ENCODE results near the gene ZBED1. TPM values are rescaled to one million over a fixed set of nuclear protein-coding genes. Genes with fewer than 3 reads are reported as not detected.
A peak's percentile ranks its signal among the peaks of the same experiment; 100 is the strongest.

ZBED1 gene
- total and polyA plus RNA-seq, 2 donors (not counting 1 experiment from before 2014, with no cell fraction given) = 14.5 to 24.8 TPM

DNA sequence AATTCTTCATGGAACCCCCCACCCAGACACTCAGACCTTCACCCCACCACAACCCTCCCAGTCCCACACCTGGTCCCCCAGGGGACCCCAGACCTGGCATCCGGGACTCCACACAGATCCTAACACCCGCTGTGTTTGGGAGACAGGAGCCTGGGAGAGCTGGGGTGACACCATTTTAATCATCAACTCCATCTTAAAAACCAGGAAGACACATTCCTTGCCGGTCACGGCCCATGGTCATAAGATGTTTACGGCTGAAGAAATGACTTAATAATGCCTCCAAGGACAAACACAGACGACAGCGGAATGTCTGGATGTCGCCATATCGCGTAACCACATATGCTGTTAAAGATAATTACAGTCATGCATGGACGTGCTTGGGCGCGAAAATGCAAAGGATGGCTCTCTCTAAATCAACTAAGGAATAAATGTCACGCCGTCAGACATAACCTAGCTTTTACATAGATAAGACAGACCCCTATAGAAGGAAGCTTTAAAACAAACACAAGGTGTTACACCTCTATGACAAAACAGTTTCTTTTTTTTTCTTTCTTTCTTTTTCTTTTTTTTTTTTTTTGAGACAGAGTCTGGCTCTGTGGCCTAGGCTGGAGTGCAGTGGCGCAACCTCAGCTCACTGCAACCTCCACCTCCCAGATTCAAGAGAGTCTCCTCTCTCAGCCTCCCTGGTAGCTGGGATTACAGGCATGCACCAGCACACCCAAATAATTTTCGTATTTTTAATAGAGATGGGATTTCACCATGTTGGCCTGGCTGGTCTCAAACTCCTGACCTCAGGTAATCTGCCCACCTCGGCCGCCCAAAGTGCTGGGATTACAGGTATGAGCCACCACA is 2.1 kb upstream of the ZBED1 start:
- peaks cover 9% of the 10 kb centered on the region for H3K4me1 ChIP-seq (ENCODE audit: control insufficient read depth, extremely low read depth, insufficient read depth, low read length)
- H3K4me2 ChIP-seq (ENCODE audit: extremely low read depth, insufficient read depth, low read length) = peak overlapping the region; percentile 25
- TF ChIP-seq EZH2 (IDR thresholded peaks at IDR 0.05; ENCODE audit: low read length, missing control alignments) = no peak
- TF ChIP-seq, protein P1, sequence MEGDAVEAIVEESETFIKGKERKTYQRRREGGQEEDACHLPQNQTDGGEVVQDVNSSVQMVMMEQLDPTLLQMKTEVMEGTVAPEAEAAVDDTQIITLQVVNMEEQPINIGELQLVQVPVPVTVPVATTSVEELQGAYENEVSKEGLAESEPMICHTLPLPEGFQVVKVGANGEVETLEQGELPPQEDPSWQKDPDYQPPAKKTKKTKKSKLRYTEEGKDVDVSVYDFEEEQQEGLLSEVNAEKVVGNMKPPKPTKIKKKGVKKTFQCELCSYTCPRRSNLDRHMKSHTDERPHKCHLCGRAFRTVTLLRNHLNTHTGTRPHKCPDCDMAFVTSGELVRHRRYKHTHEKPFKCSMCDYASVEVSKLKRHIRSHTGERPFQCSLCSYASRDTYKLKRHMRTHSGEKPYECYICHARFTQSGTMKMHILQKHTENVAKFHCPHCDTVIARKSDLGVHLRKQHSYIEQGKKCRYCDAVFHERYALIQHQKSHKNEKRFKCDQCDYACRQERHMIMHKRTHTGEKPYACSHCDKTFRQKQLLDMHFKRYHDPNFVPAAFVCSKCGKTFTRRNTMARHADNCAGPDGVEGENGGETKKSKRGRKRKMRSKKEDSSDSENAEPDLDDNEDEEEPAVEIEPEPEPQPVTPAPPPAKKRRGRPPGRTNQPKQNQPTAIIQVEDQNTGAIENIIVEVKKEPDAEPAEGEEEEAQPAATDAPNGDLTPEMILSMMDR (conservative IDR thresholded peaks at IDR 0.05 in 1 of 2, IDR thresholded peaks at IDR 0.05 in 1 of 2; ENCODE audit: low read depth in 1 of 2, low read length in 2 of 2) = no peak
- H3K27ac ChIP-seq (ENCODE audit: insufficient read depth, low read length) = no peak overlapping the region
- no peaks in the 10 kb centered on the region for H3K36me3 ChIP-seq (ENCODE audit: control insufficient read depth, insufficient read depth, low read length)
- H3K9ac ChIP-seq (ENCODE audit: insufficient read depth, low read length) = no peak overlapping the region
- no peaks in the 10 kb centered on the region for H4K20me1 ChIP-seq (ENCODE audit: control insufficient read depth, extremely low read depth, insufficient read depth, low read length)
- no peaks in the 10 kb centered on the region for H3K9me3 ChIP-seq (ENCODE audit: control insufficient read depth, insufficient read depth, low read depth, low read length)
- no peak overlapping the region for H3K4me3 ChIP-seq (replicated peaks in 1 of 4; ENCODE audit: control extremely low read depth in 1 of 4, insufficient read depth in 1 of 4, low read depth in 3 of 4, low read length in 4 of 4)
- H3K79me2 ChIP-seq (ENCODE audit: control insufficient read depth, insufficient read depth, low read length) = peaks cover 23% of the 10 kb centered on the region
- no peaks in the 10 kb centered on the region for H3K27me3 ChIP-seq (ENCODE audit: control insufficient read depth, insufficient read depth, low read length)
- DNase-seq (ENCODE audit: low read depth in 2 of 2) = peak in 1 of 2 donors; percentile 34
- peak overlapping the region; percentile 46 for H2AFZ ChIP-seq (ENCODE audit: low read length)

DNA sequence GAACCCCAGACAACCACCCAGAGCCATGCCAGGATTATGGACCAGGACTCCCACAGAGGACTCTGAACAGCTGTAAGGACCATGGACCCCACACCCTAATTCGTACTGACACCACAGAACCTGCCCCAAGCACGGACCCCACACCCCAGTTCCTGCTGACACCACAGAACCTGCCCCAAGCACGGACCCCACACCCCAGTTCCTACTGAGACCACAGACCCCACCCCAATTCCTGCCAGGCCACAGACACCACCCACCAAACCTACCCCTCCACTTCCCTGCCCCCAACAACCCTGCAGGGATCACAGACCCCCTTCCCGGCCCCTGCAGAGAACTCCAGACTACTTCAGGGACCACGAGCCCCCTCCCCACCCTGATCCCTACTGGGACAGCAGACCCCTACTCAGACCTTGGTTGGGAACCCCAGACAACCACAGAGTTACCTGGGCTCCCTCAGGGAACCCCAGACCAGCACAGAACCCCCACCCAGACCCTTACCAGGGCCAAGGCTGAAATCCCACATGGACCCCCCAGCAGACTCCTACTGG is 1.4 kb upstream of the ZBED1 start:
- H3K4me3 ChIP-seq (replicated peaks in 1 of 4; ENCODE audit: control extremely low read depth in 1 of 4, insufficient read depth in 1 of 4, low read depth in 3 of 4, low read length in 4 of 4) = no peak overlapping the region
- H3K27ac ChIP-seq (ENCODE audit: insufficient read depth, low read length) = no peak overlapping the region
- H3K4me1 ChIP-seq (ENCODE audit: control insufficient read depth, extremely low read depth, insufficient read depth, low read length) = peaks cover 10% of the 10 kb centered on the region
- no peaks in the 10 kb centered on the region for H4K20me1 ChIP-seq (ENCODE audit: control insufficient read depth, extremely low read depth, insufficient read depth, low read length)
- H2AFZ ChIP-seq (ENCODE audit: low read length) = no peak overlapping the region
- peak overlapping the region; percentile 25 for H3K4me2 ChIP-seq (ENCODE audit: extremely low read depth, insufficient read depth, low read length)
- TF ChIP-seq EZH2 (IDR thresholded peaks at IDR 0.05; ENCODE audit: low read length, missing control alignments) = no peak
- TF ChIP-seq, protein P1 (conservative IDR thresholded peaks at IDR 0.05 in 1 of 2, IDR thresholded peaks at IDR 0.05 in 1 of 2; ENCODE audit: low read depth in 1 of 2, low read length in 2 of 2) = no peak
- no peaks in the 10 kb centered on the region for H3K9me3 ChIP-seq (ENCODE audit: control insufficient read depth, insufficient read depth, low read depth, low read length)
- H3K79me2 ChIP-seq (ENCODE audit: control insufficient read depth, insufficient read depth, low read length) = peaks cover 29% of the 10 kb centered on the region
- H3K27me3 ChIP-seq (ENCODE audit: control insufficient read depth, insufficient read depth, low read length) = no peaks in the 10 kb centered on the region
- no peaks in the 10 kb centered on the region for H3K36me3 ChIP-seq (ENCODE audit: control insufficient read depth, insufficient read depth, low read length)
- H3K9ac ChIP-seq (ENCODE audit: insufficient read depth, low read length) = no peak overlapping the region
- no peak for DNase-seq (ENCODE audit: low read depth in 2 of 2)

DNA sequence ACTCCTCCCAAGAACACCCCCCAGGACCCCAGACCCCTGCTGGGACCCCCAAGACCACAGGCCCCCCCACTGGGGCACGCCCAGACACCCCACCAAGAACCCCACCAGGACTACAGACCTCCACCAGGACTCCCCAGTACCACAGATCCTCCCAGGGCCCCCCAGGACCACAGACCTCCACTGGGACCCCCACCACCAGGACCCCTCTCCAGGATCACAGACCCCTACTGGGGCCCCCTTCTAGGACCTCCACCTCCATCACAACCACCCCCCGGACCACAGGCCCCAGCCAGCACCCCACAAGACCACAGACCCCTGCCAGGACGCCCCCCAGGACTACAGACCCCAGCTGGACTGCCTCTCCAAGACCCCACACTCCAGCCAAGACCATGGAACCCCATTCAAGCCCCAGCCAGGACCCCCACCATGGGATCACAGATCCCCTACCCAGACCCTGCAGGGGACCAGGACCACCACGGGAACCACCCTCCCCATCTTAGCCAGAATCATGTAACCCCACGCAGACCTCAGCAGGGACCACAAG is 855 bp upstream of the ZBED1 start:
- TF ChIP-seq, protein P1 (conservative IDR thresholded peaks at IDR 0.05 in 1 of 2, IDR thresholded peaks at IDR 0.05 in 1 of 2; ENCODE audit: low read depth in 1 of 2, low read length in 2 of 2) = no peak
- TF ChIP-seq EZH2 (IDR thresholded peaks at IDR 0.05; ENCODE audit: low read length, missing control alignments) = no peak
- Histone ChIP-seq H4K20me1 (ENCODE audit: control insufficient read depth, extremely low read depth, insufficient read depth, low read length) (no peaks in the 10 kb centered on the region), H2AFZ (ENCODE audit: low read length) (no peak overlapping the region), H3K4me1 (ENCODE audit: control insufficient read depth, extremely low read depth, insufficient read depth, low read length) (peaks cover 10% of the 10 kb centered on the region), H3K36me3 (ENCODE audit: control insufficient read depth, insufficient read depth, low read length) (no peaks in the 10 kb centered on the region), H3K9me3 (ENCODE audit: control insufficient read depth, insufficient read depth, low read depth, low read length) (no peaks in the 10 kb centered on the region), H3K9ac (ENCODE audit: insufficient read depth, low read length) (no peak overlapping the region), H3K4me3 (replicated peaks in 1 of 4; ENCODE audit: control extremely low read depth in 1 of 4, insufficient read depth in 1 of 4, low read depth in 3 of 4, low read length in 4 of 4) (no peak overlapping the region), H3K79me2 (ENCODE audit: control insufficient read depth, insufficient read depth, low read length) (peaks cover 32% of the 10 kb centered on the region), H3K4me2 (ENCODE audit: extremely low read depth, insufficient read depth, low read length) (no peak overlapping the region), H3K27ac (ENCODE audit: insufficient read depth, low read length) (no peak overlapping the region), H3K27me3 (ENCODE audit: control insufficient read depth, insufficient read depth, low read length) (no peaks in the 10 kb centered on the region)
- DNase-seq (ENCODE audit: low read depth in 2 of 2) = no peak
